ENCODE data around the gene CTBS.

The CTBS gene

GRCh38 chr1:84573967-84574842 is at the start of gene CTBS:
Gene CTBS, minus strand, starts transcription at chr1:84574440. Its CDS starts 25 bp downstream, at chr1:84574415.
- peak within 1 kb of the TSS; percentile 98 for H3K9ac ChIP-seq (ENCODE audit: low read length)
- H3K4me3 ChIP-seq (ENCODE audit: low read length) = peak within 1 kb of the TSS; percentile 88
- H3K9me3 ChIP-seq (ENCODE audit: control insufficient read depth, low read length) = no peaks in the 10 kb centered on the region
- no peaks in the 10 kb centered on the region for H3K27me3 ChIP-seq (replicated peaks; ENCODE audit: control insufficient read depth, insufficient read depth, low read length)
- H3K4me1 ChIP-seq (ENCODE audit: control insufficient read depth, insufficient read depth, low read length) = peaks cover 34% of the 10 kb centered on the region
- peaks cover 7% of the 10 kb centered on the region for H3K36me3 ChIP-seq (ENCODE audit: control insufficient read depth, insufficient read depth, low read length, severe bottlenecking)
- DNase-seq (ENCODE audit: low read depth) = peak; percentile 96

GRCh38 chr1:84621553-84621952 is 47.3 kb upstream of the CTBS start:
- H3K27me3 ChIP-seq (replicated peaks; ENCODE audit: control insufficient read depth, insufficient read depth, low read length) = no peaks in the 10 kb centered on the region
- no peaks in the 10 kb centered on the region for H3K9me3 ChIP-seq (ENCODE audit: control insufficient read depth, low read length)
- no peak overlapping the region for H3K9ac ChIP-seq (ENCODE audit: low read length)
- no peaks in the 10 kb centered on the region for H3K36me3 ChIP-seq (ENCODE audit: control insufficient read depth, insufficient read depth, low read length, severe bottlenecking)
- no peak overlapping the region for H3K4me3 ChIP-seq (ENCODE audit: low read length)
- no peak for DNase-seq (ENCODE audit: low read depth)
- H3K4me1 ChIP-seq (ENCODE audit: control insufficient read depth, insufficient read depth, low read length) = peaks cover 10% of the 10 kb centered on the region

- peak; percentile 75 for DNase-seq (ENCODE audit: low read depth)
- Histone ChIP-seq H3K36me3 (ENCODE audit: control insufficient read depth, insufficient read depth, low read length, severe bottlenecking) (no peaks in the 10 kb centered on the region), H3K4me3 (ENCODE audit: low read length) (peak overlapping the region; percentile 87), H3K4me1 (ENCODE audit: control insufficient read depth, insufficient read depth, low read length) (peaks cover 10% of the 10 kb centered on the region), H3K9ac (ENCODE audit: low read length) (peak overlapping the region; percentile 82), H3K9me3 (ENCODE audit: control insufficient read depth, low read length) (no peaks in the 10 kb centered on the region), H3K27me3 (replicated peaks; ENCODE audit: control insufficient read depth, insufficient read depth, low read length) (no peaks in the 10 kb centered on the region)
These were observed 46.6 kb upstream of the CTBS start for GRCh38 chr1:84620720-84621313.

GRCh38 chr1:84619383-84620102 is 45.3 kb upstream of the CTBS start:
- peak overlapping the region; percentile 51 for H3K9ac ChIP-seq (ENCODE audit: low read length)
- H3K36me3 ChIP-seq (ENCODE audit: control insufficient read depth, insufficient read depth, low read length, severe bottlenecking) = no peaks in the 10 kb centered on the region
- H3K4me1 ChIP-seq (ENCODE audit: control insufficient read depth, insufficient read depth, low read length) = peaks cover 10% of the 10 kb centered on the region
- no peaks in the 10 kb centered on the region for H3K27me3 ChIP-seq (replicated peaks; ENCODE audit: control insufficient read depth, insufficient read depth, low read length)
- H3K9me3 ChIP-seq (ENCODE audit: control insufficient read depth, low read length) = peaks cover under 1% of the 10 kb centered on the region
- DNase-seq (ENCODE audit: low read depth) = peak; percentile 66
- peak overlapping the region; percentile 28 for H3K4me3 ChIP-seq (ENCODE audit: low read length)

- H3K9ac ChIP-seq (ENCODE audit: low read length) = no peak overlapping the region
- DNase-seq (ENCODE audit: low read depth) = no peak
- H3K4me3 ChIP-seq (ENCODE audit: low read length) = no peak overlapping the region
- peaks cover 11% of the 10 kb centered on the region for H3K9me3 ChIP-seq (ENCODE audit: control insufficient read depth, low read length)
- peaks cover 10% of the 10 kb centered on the region for H3K4me1 ChIP-seq (ENCODE audit: control insufficient read depth, insufficient read depth, low read length)
- H3K36me3 ChIP-seq (ENCODE audit: control insufficient read depth, insufficient read depth, low read length, severe bottlenecking) = no peaks in the 10 kb centered on the region
- H3K27me3 ChIP-seq (replicated peaks; ENCODE audit: control insufficient read depth, insufficient read depth, low read length) = no peaks in the 10 kb centered on the region
These were observed 43.1 kb upstream of the CTBS start for GRCh38 chr1:84617349-84617748.

- Histone ChIP-seq H3K27me3 (replicated peaks; ENCODE audit: control insufficient read depth, insufficient read depth, low read length) (no peaks in the 10 kb centered on the region), H3K9me3 (ENCODE audit: control insufficient read depth, low read length) (peaks cover 11% of the 10 kb centered on the region), H3K4me3 (ENCODE audit: low read length) (no peak overlapping the region), H3K4me1 (ENCODE audit: control insufficient read depth, insufficient read depth, low read length) (peaks cover 10% of the 10 kb centered on the region), H3K36me3 (ENCODE audit: control insufficient read depth, insufficient read depth, low read length, severe bottlenecking) (no peaks in the 10 kb centered on the region), H3K9ac (ENCODE audit: low read length) (no peak overlapping the region)
- DNase-seq (ENCODE audit: low read depth) = no peak
These were observed 41.5 kb upstream of the CTBS start for GRCh38 chr1:84615790-84616189.

GRCh38 chr1:84613887-84614286 is 39.6 kb upstream of the CTBS start:
- Histone ChIP-seq H3K9me3 (ENCODE audit: control insufficient read depth, low read length) (peaks cover 11% of the 10 kb centered on the region), H3K4me3 (ENCODE audit: low read length) (no peak overlapping the region), H3K36me3 (ENCODE audit: control insufficient read depth, insufficient read depth, low read length, severe bottlenecking) (no peaks in the 10 kb centered on the region), H3K4me1 (ENCODE audit: control insufficient read depth, insufficient read depth, low read length) (no peaks in the 10 kb centered on the region), H3K9ac (ENCODE audit: low read length) (no peak overlapping the region), H3K27me3 (replicated peaks; ENCODE audit: control insufficient read depth, insufficient read depth, low read length) (no peaks in the 10 kb centered on the region)
- DNase-seq (ENCODE audit: low read depth) = no peak

GRCh38 chr1:84613026-84613425 is 38.8 kb upstream of the CTBS start:
- H3K9me3 ChIP-seq (ENCODE audit: control insufficient read depth, low read length) = peaks cover 11% of the 10 kb centered on the region
- no peaks in the 10 kb centered on the region for H3K36me3 ChIP-seq (ENCODE audit: control insufficient read depth, insufficient read depth, low read length, severe bottlenecking)
- DNase-seq (ENCODE audit: low read depth) = peak; percentile 27
- H3K4me1 ChIP-seq (ENCODE audit: control insufficient read depth, insufficient read depth, low read length) = no peaks in the 10 kb centered on the region
- no peak overlapping the region for H3K9ac ChIP-seq (ENCODE audit: low read length)
- no peak overlapping the region for H3K4me3 ChIP-seq (ENCODE audit: low read length)
- H3K27me3 ChIP-seq (replicated peaks; ENCODE audit: control insufficient read depth, insufficient read depth, low read length) = no peaks in the 10 kb centered on the region

- Histone ChIP-seq H3K36me3 (ENCODE audit: control insufficient read depth, insufficient read depth, low read length, severe bottlenecking) (no peaks in the 10 kb centered on the region), H3K4me1 (ENCODE audit: control insufficient read depth, insufficient read depth, low read length) (no peaks in the 10 kb centered on the region), H3K27me3 (replicated peaks; ENCODE audit: control insufficient read depth, insufficient read depth, low read length) (no peaks in the 10 kb centered on the region), H3K9ac (ENCODE audit: low read length) (no peak overlapping the region), H3K9me3 (ENCODE audit: control insufficient read depth, low read length) (peaks cover 11% of the 10 kb centered on the region), H3K4me3 (ENCODE audit: low read length) (no peak overlapping the region)
- peak; percentile 55 for DNase-seq (ENCODE audit: low read depth)
These were observed 37.6 kb upstream of the CTBS start for GRCh38 chr1:84611796-84612195.

GRCh38 chr1:84611091-84611490 is 36.9 kb upstream of the CTBS start:
- peaks cover 11% of the 10 kb centered on the region for H3K9me3 ChIP-seq (ENCODE audit: control insufficient read depth, low read length)
- H3K4me3 ChIP-seq (ENCODE audit: low read length) = no peak overlapping the region

GRCh38 chr1:84606977-84607376 is 32.7 kb upstream of the CTBS start:
- no peak for DNase-seq (ENCODE audit: low read depth)
- no peak overlapping the region for H3K9ac ChIP-seq (ENCODE audit: low read length)
- H3K27me3 ChIP-seq (replicated peaks; ENCODE audit: control insufficient read depth, insufficient read depth, low read length) = no peaks in the 10 kb centered on the region
- no peaks in the 10 kb centered on the region for H3K36me3 ChIP-seq (ENCODE audit: control insufficient read depth, insufficient read depth, low read length, severe bottlenecking)
- H3K4me3 ChIP-seq (ENCODE audit: low read length) = no peak overlapping the region
- peaks cover 14% of the 10 kb centered on the region for H3K4me1 ChIP-seq (ENCODE audit: control insufficient read depth, insufficient read depth, low read length)
- peaks cover 3% of the 10 kb centered on the region for H3K9me3 ChIP-seq (ENCODE audit: control insufficient read depth, low read length)

More at GRCh38 chr1:84611091-84611490, 36.9 kb upstream of the CTBS start:
- no peak overlapping the region for H3K9ac ChIP-seq (ENCODE audit: low read length)
- DNase-seq (ENCODE audit: low read depth) = no peak
- H3K4me1 ChIP-seq (ENCODE audit: control insufficient read depth, insufficient read depth, low read length) = no peaks in the 10 kb centered on the region
- no peaks in the 10 kb centered on the region for H3K27me3 ChIP-seq (replicated peaks; ENCODE audit: control insufficient read depth, insufficient read depth, low read length)
- H3K36me3 ChIP-seq (ENCODE audit: control insufficient read depth, insufficient read depth, low read length, severe bottlenecking) = no peaks in the 10 kb centered on the region
